CD4-positive, alpha-beta T cell (primary cell): ENCODE measurements around the gene KIAA1671. TPM values are rescaled to one million over a fixed set of nuclear protein-coding genes. Genes with fewer than 3 reads are reported as not detected.

Experiments
- ATAC-seq: fragments of 200-7000 bp; cut with Tn5 transposase; one replicate; pipeline ENCODE4 v1.10.0; 2022; ENCODE audit warnings: mild to moderate bottlenecking; ENCODE audit not compliant: poor library complexity
- CTCF ChIA-PET: fragments of 350-600 bp; sonication (Branson Sonifier 250); formaldehyde crosslinking; loops from one replicate; lab custom pipeline; 2021; ENCODE audit warnings: antibody characterized with exemption, inconsistent platforms; lab: Charles Lee
- POLR2A ChIA-PET: fragments of 350-600 bp; sonication (Branson Sonifier 250); formaldehyde crosslinking; loops from one replicate; lab custom pipeline; 2021; ENCODE audit warnings: antibody characterized with exemption, inconsistent platforms; lab: Charles Lee
- DNase-seq, 14 experiments: peaks; one replicate each; pipeline ENCODE4 v3.0.0-alpha.2; 2013 to 2020; ENCODE audit warnings: mixed read lengths in 2 of 14
- H3K27ac ChIP-seq, 2 donors: one replicate each; pipeline versions ENCODE4 v1.5.1 to v1.7.0; 2013; ENCODE audit warnings: low read length in 2 of 2, low read depth in 1 of 2, mild to moderate bottlenecking in 1 of 2
- H3K27me3 ChIP-seq, 2 experiments: 1 replicate in 1 of 2; 2 replicates in 1 of 2; pipeline versions ENCODE4 v1.6.1 to v1.7.0; 2013; ENCODE audit warnings: low read length in 2 of 2, control low read depth in 1 of 2, mild to moderate bottlenecking in 1 of 2, moderate library complexity in 1 of 2; ENCODE audit not compliant: insufficient read depth in 2 of 2, control insufficient read depth in 1 of 2
- H3K36me3 ChIP-seq: one replicate; pipeline ENCODE4 v1.6.1; 2013; ENCODE audit warnings: low read length, control low read depth; ENCODE audit not compliant: insufficient read depth
- H3K4me1 ChIP-seq: one replicate; pipeline ENCODE4 v1.6.1; 2013; ENCODE audit warnings: low read length, control low read depth; ENCODE audit not compliant: insufficient read depth
- H3K4me3 ChIP-seq: one replicate; pipeline ENCODE4 v1.5.1; 2013; ENCODE audit warnings: mild to moderate bottlenecking, low read length, moderate library complexity
- H3K9me3 ChIP-seq, 2 experiments: 1 replicate in 1 of 2; 2 replicates in 1 of 2; pipeline versions ENCODE4 v1.6.1 to v1.7.0; 2013; ENCODE audit warnings: low read length in 2 of 2, mild to moderate bottlenecking in 2 of 2, control low read depth in 1 of 2, moderate library complexity in 1 of 2; ENCODE audit not compliant: control insufficient read depth in 1 of 2, insufficient read depth in 1 of 2
- H3K27ac Mint-ChIP-seq: one replicate; pipeline ENCODE4 v1.8.0; 2020; ENCODE audit warnings: mixed read lengths
- H3K27me3 Mint-ChIP-seq: one replicate; pipeline ENCODE4 v1.8.0; 2021; ENCODE audit warnings: mixed read lengths
- H3K36me3 Mint-ChIP-seq: one replicate; pipeline ENCODE4 v1.8.0; 2021; ENCODE audit warnings: low read depth, mixed read lengths
- H3K4me1 Mint-ChIP-seq: one replicate; pipeline ENCODE4 v1.8.0; 2021; ENCODE audit warnings: low read depth, mixed read lengths
- H3K4me3 Mint-ChIP-seq: one replicate; pipeline ENCODE4 v1.8.0; 2020; ENCODE audit warnings: mild to moderate bottlenecking, mixed read lengths
- H3K9me3 Mint-ChIP-seq: one replicate; pipeline ENCODE4 v1.8.0; 2020; ENCODE audit warnings: mixed read lengths
- intact Hi-C, 2 experiments: fragments of 100-400 bp; cut with DNase I in 1 of 2; cut with micrococcal nuclease in 1 of 2; formaldehyde crosslinking; loops; one replicate each; pipeline versions ENCODE4 v1.15.1 to v1.9.0; 2023 to 2025; cut with DNase I, micrococcal nuclease
- total RNA-seq, 174 experiments: library from RNA in 2 of 174; stranded (reverse) in 2 of 174; gene quantifications; one replicate each; pipeline ENCODE4 v1.2.3 and lab custom pipeline; 2021 to 2026
- TF ChIP-seq, protein P1 (sequence below): fragments of 200-600 bp; IDR thresholded peaks from one replicate; pipeline ENCODE4 v1.8.0; 2022; ENCODE audit warnings: antibody characterized with exemption, mild to moderate bottlenecking

KIAA1671 gene
- total RNA-seq, 2 experiments from 2014 or later: 2.6 to 2.9 TPM

DNA sequence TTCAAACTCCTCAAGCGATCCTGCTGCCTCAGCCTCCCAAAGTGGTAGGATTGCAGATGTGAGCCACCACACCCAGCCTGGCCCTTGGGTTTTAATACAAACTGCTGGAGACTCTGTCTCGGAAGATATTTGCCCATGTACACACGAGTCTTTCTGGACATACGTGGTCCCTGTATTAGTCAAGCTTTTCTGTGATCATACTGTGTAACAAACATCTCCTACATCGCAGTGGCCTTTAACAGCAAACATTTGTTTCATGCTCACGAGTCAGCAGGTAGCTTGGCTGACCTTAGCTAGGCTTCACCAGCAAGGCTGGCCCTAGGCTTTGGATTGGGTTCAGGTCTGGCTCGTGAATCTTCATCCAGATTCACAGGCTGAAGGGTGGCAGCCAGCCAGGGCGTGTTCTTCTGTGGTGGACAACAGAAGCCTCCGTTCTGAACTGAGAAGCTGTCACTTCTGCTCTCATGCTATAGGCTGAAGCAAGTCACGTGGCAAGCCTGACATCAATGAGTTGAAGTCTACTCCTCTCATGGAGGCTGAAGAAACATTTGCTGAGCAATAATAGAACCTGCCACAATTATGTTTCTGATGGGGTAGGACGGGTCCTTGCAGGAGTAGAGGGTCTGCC is 8.8 kb downstream of the KIAA1671 start:
- intact Hi-C loops: no loop called here
- Mint-ChIP-seq H3K36me3 (no peaks in the 10 kb centered on the region), H3K9me3 (no peaks in the 10 kb centered on the region), H3K27me3 (peaks cover under 1% of the 10 kb centered on the region), H3K4me3 (no peak overlapping the region), H3K4me1 (no peaks in the 10 kb centered on the region), H3K27ac (no peak overlapping the region)
- POLR2A ChIA-PET: no interaction called here
- CTCF ChIA-PET: no interaction called here
- no peak overlapping the region for H3K27ac ChIP-seq
- no peaks in the 10 kb centered on the region for H3K27me3 ChIP-seq
- H3K4me3 ChIP-seq: no peak overlapping the region
- no peak for ATAC-seq
- no peaks in the 10 kb centered on the region for H3K36me3 ChIP-seq
- no peaks in the 10 kb centered on the region for H3K9me3 ChIP-seq
- no peak for DNase-seq
- H3K4me1 ChIP-seq: no peaks in the 10 kb centered on the region
- TF ChIP-seq, protein P1, sequence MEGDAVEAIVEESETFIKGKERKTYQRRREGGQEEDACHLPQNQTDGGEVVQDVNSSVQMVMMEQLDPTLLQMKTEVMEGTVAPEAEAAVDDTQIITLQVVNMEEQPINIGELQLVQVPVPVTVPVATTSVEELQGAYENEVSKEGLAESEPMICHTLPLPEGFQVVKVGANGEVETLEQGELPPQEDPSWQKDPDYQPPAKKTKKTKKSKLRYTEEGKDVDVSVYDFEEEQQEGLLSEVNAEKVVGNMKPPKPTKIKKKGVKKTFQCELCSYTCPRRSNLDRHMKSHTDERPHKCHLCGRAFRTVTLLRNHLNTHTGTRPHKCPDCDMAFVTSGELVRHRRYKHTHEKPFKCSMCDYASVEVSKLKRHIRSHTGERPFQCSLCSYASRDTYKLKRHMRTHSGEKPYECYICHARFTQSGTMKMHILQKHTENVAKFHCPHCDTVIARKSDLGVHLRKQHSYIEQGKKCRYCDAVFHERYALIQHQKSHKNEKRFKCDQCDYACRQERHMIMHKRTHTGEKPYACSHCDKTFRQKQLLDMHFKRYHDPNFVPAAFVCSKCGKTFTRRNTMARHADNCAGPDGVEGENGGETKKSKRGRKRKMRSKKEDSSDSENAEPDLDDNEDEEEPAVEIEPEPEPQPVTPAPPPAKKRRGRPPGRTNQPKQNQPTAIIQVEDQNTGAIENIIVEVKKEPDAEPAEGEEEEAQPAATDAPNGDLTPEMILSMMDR: no peak

DNA sequence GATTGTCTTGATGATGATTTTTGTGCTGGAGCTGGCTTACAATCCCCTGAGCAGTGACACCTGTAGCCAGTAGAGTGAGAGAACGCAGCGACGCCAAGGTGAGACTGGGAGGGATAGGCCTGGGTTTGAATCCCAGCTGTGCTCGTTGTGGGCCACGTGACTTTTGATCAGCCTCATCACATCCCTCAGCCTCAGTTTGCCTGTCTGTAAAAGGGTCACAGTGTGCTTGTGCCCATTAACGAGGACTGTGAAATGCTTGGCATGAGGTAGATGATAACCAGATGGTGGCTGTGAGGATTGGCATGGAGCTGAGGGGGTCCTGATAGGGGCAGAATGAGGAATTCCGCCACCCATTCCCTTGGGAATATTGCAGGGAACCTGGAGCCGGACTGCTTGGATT is 9.6 kb downstream of the KIAA1671 start:
- Histone ChIP-seq H3K9me3 (no peaks in the 10 kb centered on the region), H3K36me3 (no peaks in the 10 kb centered on the region), H3K27ac (no peak overlapping the region), H3K4me1 (no peaks in the 10 kb centered on the region), H3K27me3 (no peaks in the 10 kb centered on the region), H3K4me3 (no peak overlapping the region)
- no peak for DNase-seq
- Mint-ChIP-seq H3K4me1 (no peaks in the 10 kb centered on the region), H3K36me3 (no peaks in the 10 kb centered on the region), H3K27me3 (no peaks in the 10 kb centered on the region), H3K27ac (no peak overlapping the region), H3K9me3 (no peaks in the 10 kb centered on the region), H3K4me3 (no peak overlapping the region)
- TF ChIP-seq, protein P1: no peak
- ChIA-PET CTCF (no interaction called here), POLR2A (no interaction called here)
- intact Hi-C loops: no loop called here
- ATAC-seq: no peak

DNA sequence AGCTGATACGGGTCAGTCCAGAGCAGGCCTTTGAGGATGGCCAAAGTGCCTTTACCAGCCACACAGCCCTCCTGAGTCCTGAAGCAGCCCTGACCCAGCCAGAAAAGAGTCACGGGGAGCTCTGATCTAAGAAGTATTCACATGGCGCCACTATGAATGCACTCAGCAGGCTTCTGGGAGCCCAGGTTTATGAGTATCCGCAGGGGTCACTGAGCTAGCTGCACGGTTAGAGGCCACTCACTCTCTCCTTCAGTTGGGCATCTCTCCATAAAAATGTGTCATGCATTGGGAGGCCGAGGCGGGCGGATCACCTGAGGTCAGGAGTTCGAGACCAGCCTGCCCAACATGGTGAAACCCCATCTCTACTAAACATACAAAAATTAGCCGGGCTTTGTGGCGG is 10.3 kb downstream of the KIAA1671 start:
- no peak overlapping the region for H3K27ac ChIP-seq
- Mint-ChIP-seq H3K36me3 (no peaks in the 10 kb centered on the region), H3K4me1 (no peaks in the 10 kb centered on the region), H3K27me3 (no peaks in the 10 kb centered on the region), H3K9me3 (no peaks in the 10 kb centered on the region), H3K4me3 (no peak overlapping the region), H3K27ac (no peak overlapping the region)
- no peaks in the 10 kb centered on the region for H3K36me3 ChIP-seq
- CTCF ChIA-PET: no interaction called here
- POLR2A ChIA-PET: no interaction called here
- no peaks in the 10 kb centered on the region for H3K4me1 ChIP-seq
- no peaks in the 10 kb centered on the region for H3K9me3 ChIP-seq
- no peak for ATAC-seq
- no peaks in the 10 kb centered on the region for H3K27me3 ChIP-seq
- intact Hi-C loops: no loop called here
- H3K4me3 ChIP-seq: no peak overlapping the region
- DNase-seq: no peak
- TF ChIP-seq, protein P1: no peak
